ENCODE measurements around the gene USP32. TPM values are rescaled to one million over a fixed set of nuclear protein-coding genes. Genes with fewer than 3 reads are reported as not detected.
"Not testable (repeated sequence)": the region's sequence is repeated elsewhere in the genome, so short reads cannot be mapped to it uniquely, and the experiment has no call there.

The USP32 gene
- polyA plus RNA-seq, 1 experiment, result 23.8 TPM

DNA sequence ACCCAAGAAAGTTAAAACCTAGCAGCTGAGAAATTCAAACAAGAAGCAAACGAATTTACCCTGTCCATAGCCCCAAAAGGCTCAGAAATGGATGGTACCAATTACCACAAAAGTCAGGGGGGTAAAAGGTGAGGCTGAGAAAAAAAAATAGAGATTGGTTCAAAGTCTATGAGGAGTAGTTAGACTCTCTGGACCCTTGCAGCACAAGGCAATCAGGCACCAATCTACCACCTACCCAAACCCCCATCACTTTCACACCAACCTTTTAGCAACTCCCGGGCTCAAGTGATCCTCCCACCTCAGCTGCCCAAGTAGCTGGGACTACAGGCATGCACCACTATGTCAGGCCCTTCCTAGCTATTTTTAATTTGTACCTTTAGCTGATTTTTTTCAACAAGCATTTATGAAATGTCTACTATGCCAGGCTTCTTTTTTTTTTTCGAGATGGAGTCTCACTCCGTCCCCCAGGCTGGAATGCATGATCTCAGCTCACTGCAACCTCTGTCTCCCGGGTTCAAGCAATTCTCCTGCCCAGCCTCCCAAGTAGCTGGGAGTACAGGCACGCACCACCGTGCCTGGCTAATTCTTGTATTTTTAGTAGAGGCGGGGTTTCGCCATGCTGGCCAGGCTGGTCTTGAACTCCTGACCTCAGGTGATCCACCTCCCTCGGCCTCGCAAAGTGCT, 40.8 kb downstream of the USP32 start:
- no peak for DNase-seq (ENCODE audit: low read depth)
- POLR2A ChIA-PET, result interaction anchor here (0.5 kb wide), 1 partner anchor 94 kb away, joined by 3 read pairs; no protein-coding TSS in a partner anchor

DNA sequence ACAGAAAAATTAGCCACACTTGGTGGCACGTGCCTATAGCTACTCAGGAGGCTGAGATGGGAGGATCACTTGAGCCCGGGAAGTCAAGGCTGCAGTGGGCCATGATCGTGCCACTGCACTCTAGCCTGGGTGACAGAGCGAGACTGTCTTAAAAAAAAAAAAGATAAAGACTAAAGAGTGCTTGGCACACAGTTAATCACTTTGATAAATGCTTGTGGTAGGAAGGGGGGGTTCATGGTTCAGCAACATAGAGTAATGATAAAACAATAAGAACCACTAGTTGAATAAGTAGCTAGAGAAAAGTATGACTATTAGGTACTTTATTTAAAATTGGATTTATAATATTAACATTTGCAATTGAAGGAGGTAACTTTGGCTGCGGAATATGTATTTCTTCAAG, 43.3 kb downstream of the USP32 start:
- Histone ChIP-seq H3K4me3 (ENCODE audit: low read depth, low read length) (no peak overlapping the region), H3K36me3 (ENCODE audit: control insufficient read depth, insufficient read depth, low read length) (no peaks in the 10 kb centered on the region; the same call in none of the 2 replicates), H3K27me3 (ENCODE audit: control insufficient read depth, insufficient read depth, low read length) (no peaks in the 10 kb centered on the region)
- ChIA-PET CTCF (no interaction called here), POLR2A (no interaction called here)
- no peak for DNase-seq (ENCODE audit: low read depth)
- TF ChIP-seq, protein P1, sequence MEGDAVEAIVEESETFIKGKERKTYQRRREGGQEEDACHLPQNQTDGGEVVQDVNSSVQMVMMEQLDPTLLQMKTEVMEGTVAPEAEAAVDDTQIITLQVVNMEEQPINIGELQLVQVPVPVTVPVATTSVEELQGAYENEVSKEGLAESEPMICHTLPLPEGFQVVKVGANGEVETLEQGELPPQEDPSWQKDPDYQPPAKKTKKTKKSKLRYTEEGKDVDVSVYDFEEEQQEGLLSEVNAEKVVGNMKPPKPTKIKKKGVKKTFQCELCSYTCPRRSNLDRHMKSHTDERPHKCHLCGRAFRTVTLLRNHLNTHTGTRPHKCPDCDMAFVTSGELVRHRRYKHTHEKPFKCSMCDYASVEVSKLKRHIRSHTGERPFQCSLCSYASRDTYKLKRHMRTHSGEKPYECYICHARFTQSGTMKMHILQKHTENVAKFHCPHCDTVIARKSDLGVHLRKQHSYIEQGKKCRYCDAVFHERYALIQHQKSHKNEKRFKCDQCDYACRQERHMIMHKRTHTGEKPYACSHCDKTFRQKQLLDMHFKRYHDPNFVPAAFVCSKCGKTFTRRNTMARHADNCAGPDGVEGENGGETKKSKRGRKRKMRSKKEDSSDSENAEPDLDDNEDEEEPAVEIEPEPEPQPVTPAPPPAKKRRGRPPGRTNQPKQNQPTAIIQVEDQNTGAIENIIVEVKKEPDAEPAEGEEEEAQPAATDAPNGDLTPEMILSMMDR (IDR thresholded peaks at IDR 0.05; ENCODE audit: insufficient read depth, low read depth, low read length), result no peak

More for the DNA sequence above, 40.8 kb downstream of the USP32 start:
- CTCF ChIA-PET, result interaction anchor here (1.0 to 1.1 kb wide), 2 partner anchors 19 to 22 kb away, joined by 3 read pairs; no protein-coding TSS in a partner anchor
- TF ChIP-seq, protein P1 (IDR thresholded peaks at IDR 0.05; ENCODE audit: insufficient read depth, low read depth, low read length), result no peak
- H3K27me3 ChIP-seq (ENCODE audit: control insufficient read depth, insufficient read depth, low read length), result no peaks in the 10 kb centered on the region
- H3K4me3 ChIP-seq (ENCODE audit: low read depth, low read length), result no peak overlapping the region
- H3K36me3 ChIP-seq (ENCODE audit: control insufficient read depth, insufficient read depth, low read length), result no peaks in the 10 kb centered on the region; the same call in 1 of the 2 replicates

DNA sequence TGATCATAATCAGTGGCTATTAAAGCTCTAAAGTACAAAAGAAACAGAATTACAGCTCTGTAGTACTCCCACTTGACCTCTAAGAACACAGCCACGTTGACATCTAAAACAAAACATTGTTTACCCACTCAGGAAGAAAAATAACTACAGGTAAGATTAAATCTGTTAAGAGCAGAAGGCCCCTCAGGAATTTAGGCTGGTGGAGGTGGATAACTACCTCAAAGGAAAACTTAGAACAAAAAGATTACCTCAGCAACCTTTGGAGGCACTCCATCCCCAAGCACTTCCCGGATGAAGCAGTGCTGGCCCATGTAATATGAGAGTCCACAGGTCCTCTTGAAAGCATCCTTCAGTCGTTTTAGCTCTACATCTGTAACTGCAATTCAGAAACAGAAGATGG, 46.7 kb downstream of the USP32 start:
- TF ChIP-seq, protein P1 (IDR thresholded peaks at IDR 0.05; ENCODE audit: insufficient read depth, low read depth, low read length), result no peak
- no peak for DNase-seq (ENCODE audit: low read depth)
- no peak overlapping the region for H3K4me3 ChIP-seq (ENCODE audit: low read depth, low read length)
- H3K36me3 ChIP-seq (ENCODE audit: control insufficient read depth, insufficient read depth, low read length), result peaks cover 5% of the 10 kb centered on the region
- ChIA-PET POLR2A (no interaction called here), CTCF (no interaction called here)
- no peaks in the 10 kb centered on the region for H3K27me3 ChIP-seq (ENCODE audit: control insufficient read depth, insufficient read depth, low read length)

DNA sequence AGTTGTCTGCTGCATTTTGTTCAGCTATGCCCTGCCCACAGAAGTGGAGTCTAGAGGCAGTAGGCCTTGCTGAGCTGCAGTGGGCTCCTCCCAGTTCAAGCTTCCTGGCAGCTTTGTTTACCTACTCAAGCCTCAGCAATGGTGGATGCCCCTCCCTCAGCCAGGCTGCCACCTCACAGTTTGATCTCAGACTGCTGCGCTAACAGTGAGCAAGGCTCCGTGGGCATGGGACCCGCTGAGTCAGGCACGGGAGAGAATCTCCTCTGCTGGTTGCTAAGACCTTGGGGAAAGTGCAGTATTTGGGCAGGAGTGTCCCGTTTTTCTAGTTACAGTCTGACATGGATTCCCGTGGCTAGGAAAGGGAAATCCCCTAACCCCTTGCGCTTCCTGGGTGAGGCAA, 49.4 kb downstream of the USP32 start:
- CTCF ChIA-PET, result interaction anchor here (1.2 to 1.3 kb wide), 2 partner anchors 12 to 21 kb away, joined by 3 to 4 read pairs; no protein-coding TSS in a partner anchor
- H3K36me3 ChIP-seq (ENCODE audit: control insufficient read depth, insufficient read depth, low read length); DNase-seq (ENCODE audit: low read depth); H3K4me3 ChIP-seq (ENCODE audit: low read depth, low read length); H3K27me3 ChIP-seq (ENCODE audit: control insufficient read depth, insufficient read depth, low read length); POLR2A ChIA-PET: not testable (repeated sequence)

DNA sequence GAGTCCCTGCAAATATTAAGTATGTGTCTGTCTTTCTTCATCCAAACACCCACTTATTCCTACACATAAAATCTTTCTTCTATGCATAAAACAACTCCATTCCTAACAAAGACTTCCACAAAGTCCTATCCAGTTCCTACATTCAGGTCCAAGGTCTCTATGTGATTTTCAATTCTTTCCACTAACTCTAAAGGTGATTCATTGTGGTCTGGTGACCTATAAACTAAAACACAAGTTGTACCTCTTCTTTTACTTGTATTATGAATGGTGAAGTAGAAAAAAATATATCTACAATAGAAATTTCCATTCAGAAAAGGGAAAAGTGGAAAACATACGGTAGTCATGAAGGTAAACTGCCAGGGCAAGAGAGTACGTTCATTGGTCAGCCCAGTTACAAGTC, 56.6 kb downstream of the USP32 start:
- no peak for DNase-seq (ENCODE audit: low read depth)
- H3K4me3 ChIP-seq (ENCODE audit: low read depth, low read length), result no peak overlapping the region
- POLR2A ChIA-PET, result no interaction called here
- CTCF ChIA-PET, result interaction anchor here (0.7 kb wide), 1 partner anchor 96 kb away, joined by 3 read pairs; no protein-coding TSS in a partner anchor
- H3K36me3 ChIP-seq (ENCODE audit: control insufficient read depth, insufficient read depth, low read length), result peaks cover 3% of the 10 kb centered on the region; the same call in 1 of the 2 replicates
- H3K27me3 ChIP-seq (ENCODE audit: control insufficient read depth, insufficient read depth, low read length), result no peaks in the 10 kb centered on the region
- TF ChIP-seq, protein P1 (IDR thresholded peaks at IDR 0.05; ENCODE audit: insufficient read depth, low read depth, low read length), result no peak
